NCI-H187 treated with DMSO at 0.1 percent for 48 hours (cell line): ENCODE measurements around the gene SLMAP.

Experiments used
- DNase-seq: peaks from one replicate; lab custom pipeline; 2025; lab: John Stamatoyannopoulos, UW

The SLMAP gene

DNA sequence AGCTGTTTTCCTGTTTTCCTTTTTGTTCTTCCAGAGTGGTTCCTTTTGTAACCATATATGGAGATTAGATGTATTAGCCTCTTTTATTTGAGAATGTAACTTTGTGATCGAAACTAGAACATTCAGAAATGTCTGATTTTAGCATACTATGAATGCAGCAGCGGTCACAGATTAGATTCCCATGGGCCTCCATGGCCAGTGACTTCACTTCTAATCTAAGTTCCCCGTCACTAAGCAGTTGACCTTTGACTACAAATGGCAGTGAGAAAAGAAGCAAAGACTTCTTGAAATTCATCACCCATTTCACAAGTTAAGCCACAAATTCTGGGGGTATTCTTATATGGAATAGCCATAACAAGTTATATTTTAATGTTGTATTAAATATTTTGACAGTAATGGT lies 137.6 kb downstream of the SLMAP start:
- DNase-seq = no peak

DNA sequence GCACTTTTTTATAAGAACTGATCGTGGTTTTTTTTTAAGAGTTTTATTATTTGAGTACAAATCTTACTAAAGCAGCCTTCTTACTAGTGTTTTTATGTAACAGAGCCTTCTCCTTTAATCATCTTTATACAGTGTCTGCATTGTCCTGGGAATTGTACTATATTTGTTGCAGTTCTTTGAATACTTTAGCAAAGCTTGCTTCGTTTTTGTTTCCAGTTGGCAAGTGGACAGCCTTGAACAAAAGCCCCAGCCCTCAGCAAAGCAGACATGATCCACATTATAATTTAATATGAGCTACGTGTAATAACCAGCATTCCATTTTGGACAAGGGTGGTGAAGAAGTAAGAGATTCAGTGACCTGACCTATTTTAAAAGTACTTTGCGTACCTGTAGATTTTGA lies 139.9 kb downstream of the SLMAP start:
- no peak for DNase-seq

DNA sequence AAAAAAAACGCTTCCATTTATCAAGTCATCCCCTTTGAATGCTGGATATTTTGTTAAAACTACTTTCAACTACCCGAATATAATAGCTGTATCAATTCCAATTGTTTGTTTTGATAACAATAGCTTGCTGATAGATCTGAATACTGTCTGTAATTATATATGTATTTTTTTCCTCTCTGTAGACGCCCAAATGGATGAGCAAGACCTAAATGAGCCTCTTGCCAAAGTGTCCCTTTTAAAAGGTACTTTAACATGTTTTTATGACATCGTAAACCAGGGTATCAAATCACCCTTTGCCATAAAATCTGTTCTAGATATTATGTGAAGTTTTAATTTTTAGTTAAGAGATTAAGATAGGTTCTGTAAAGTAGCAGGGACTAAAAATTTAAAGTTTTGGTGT lies 140.6 kb downstream of the SLMAP start:
- DNase-seq = no peak

DNA sequence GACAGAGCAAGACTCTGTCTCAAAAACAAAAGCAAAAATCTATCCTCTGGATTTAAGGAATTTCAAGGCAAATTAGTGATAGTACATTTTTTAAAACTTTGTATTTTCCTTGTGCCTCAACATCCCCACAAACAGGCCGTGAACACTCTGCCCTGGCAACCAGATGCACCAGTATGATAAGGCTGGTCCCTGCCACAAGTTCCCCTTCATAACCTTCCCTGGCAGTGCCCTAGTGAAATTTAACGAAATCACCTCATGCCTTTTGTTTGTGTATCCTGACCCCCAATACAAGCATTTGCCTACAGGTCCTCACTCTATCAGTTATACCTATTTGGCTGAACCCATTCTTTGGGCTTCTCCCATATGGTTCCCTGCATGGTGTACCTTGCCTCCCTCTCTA lies 144.7 kb downstream of the SLMAP start:
- DNase-seq = no peak

DNA sequence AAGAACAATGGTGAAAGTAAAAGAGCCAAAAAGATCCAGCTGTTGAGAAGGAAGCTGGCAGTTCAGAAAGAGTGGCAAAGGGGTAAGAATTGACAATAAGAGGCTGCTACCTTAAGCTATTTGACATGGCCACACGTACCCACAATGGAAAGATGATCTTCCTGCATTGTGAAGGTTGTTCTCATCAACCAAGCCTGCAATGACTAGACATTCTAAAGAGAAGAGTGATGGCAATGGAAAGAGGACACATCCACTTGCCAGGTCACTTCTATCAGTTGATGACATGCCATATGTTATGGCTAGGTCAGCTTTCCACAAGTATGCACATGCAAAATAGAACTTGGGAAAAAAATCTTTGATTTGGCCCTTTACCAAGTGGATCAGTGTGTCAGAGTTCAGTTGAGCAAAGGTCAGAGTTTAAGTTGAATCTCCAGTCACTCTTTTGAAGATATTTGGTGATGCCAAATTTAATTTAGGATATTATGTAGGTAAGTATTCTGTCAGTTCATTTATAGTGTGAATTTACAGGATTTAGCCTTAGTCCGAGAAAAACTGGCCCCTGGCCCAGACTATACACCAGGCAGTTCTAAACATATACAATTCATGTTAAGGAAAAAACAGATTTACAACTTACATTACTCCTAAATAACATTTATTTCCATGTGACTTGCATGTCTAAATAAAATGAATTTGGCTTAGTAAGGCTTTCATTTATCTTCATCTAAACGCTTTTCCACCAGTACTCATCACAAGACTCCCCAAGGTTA lies 147.2 kb downstream of the SLMAP start:
- no peak for DNase-seq

DNA sequence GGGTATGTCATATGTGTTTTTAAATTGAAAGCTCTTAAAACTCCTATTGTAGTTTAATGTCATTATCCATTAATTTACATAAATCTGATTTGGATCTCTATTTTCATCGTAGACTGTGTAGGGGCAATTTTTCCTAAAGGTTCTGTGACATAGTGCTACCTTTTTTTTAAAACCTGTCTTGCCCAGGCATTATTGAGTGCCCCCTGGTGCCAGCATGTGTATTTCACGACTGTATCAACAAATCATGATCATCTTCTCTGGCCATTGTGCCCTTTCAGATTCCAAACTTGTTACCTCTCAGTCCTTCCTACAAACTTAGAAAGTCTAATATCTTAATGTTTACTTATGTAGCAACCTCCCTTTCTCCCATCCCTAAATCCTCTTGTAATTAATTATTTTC lies 154.9 kb downstream of the SLMAP start:
- no peak for DNase-seq

DNA sequence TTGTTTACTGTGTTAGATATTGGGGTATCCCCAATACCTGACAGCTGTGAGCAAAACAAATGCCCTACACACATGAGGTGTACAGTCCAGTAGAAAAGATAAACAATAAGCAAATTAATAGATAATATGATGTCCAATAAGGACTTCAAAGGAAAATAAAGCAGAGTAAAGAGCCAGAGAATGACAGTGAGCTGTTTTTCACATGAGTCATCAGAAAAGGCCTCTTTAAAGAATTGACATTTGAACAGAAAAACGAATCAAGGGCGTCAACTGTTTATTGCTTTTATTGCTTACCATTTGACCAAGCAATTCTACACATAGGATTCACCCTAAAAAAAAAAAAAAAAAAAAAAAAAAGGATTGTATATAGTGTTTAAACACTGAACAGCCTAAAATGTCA lies 155.5 kb downstream of the SLMAP start:
- DNase-seq = no peak

DNA sequence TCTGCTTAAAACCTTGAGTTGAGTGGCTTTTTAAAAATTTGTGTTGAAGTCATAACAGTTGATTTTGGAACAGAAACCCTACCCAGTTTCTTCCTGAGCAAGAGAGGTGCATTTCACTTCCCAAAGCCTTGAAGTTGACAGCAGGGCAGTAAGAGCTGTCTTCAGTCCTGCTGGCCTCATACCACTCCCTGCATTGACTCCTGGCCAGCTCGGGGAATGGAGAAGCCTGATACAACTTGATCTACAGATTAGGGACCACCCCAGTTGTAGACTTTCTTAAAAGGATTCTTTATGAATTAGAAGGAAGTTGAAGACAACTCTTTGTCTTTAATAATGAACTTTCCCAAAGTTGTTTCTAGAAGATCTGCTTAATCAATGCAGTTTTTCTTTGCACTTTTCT lies 161.5 kb downstream of the SLMAP start:
- no peak for DNase-seq

DNA sequence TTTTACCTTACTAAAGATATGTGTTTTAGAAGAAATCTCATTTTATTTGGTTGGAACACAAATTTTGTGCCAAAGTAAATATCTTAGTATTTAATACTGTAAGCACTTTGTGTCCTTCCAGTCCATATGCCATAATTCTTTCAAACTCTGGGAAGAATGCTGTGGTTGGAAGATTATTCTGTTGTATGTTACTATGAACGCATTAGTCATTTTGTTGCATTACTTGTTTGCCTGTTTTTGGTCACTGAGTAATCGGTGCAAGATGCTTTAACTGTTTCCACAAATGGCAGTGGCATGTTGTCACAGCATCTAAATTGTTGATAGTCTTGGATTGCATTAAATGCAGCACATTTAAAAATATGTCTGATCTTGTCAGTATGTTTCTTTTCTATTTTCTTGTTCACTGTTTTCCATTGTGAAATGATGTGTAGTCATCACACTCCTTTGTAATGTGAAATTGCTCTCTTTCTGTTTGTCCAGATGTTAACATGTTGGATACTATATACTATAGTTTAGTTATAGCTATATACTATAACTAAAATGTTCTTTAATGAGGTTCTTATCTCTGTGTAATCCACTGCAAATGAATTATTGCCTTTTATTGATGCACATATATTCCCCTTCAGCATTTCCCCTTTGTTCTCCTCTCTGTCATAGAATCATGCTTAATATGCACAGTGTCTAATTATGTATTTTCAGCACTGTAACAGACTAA lies 162.2 kb downstream of the SLMAP start:
- DNase-seq = no peak

DNA sequence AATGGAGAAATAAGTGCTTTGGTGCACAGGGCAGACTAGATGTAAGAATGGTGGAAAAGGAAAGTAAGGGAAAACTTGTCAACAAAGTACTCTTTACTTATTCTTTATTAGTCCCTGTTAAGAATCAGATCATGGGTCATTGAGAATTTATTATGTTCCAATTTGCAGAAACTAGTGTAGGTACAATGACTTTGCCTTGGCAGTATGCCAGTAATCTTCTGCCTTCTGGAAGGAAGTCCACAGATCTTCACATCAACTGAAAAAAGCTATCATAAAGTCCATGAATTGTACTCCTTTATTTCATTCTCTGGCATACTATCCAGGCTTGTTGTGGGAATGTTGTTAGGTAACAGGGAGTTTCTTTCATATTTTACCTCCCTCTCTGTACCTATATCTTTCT lies 163.9 kb downstream of the SLMAP start:
- DNase-seq = no peak

DNA sequence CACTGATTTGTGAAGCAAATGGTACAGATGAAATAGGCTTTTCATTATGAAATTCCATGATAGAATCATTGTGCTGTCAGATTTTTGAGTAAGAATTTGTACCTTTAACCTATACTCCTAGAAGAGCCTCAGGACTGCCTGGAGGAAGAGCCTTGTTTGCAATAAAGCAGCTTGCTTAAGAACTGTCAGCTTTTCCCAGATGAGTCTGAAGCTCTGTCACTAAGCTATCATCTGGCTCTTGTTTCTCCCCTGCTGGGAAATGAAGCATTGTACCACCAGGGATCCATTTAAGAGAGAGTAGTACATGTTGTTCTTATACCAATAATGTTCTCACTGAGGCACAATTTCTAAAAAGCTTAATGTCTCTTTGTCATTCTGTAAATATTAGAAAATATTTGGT lies 167.0 kb downstream of the SLMAP start:
- no peak for DNase-seq

DNA sequence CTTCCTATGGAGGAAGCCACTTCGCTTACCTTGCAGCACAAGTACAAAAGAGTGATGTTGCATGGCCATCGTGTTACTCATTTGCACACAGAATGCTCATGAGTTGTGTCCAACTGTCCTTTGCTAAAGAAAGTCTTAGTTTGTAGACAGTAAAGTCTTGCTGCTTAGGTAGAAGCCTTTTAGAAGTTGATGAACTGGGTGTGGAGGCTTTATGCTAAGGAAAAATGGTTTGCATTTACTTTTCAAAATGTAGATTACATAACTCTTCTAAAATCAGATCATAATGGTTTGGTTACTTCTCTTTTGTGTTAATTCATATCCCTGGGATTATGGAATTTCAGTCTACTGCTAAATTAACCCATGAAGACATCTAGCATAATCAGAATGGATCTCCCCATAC lies 167.6 kb downstream of the SLMAP start:
- no peak for DNase-seq

DNA sequence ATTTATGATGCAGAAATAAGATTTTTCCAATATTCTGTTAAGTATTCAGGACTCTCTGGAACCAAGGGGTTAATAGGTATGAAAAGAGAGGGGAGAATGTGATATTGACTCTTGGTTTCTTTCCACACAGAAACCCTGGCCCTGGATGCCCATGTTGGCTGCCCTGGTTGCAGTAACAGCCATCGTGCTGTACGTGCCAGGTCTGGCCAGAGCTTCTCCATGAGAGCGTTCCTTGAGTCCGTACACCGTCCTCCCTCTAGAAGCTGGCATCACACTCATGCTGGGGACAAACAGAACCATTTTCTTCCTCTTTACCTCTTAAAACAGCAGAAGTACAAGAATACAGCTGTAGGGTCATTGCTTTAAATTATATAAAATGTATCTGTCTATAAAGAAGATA lies 171.1 kb downstream of the SLMAP start:
- DNase-seq = no peak

DNA sequence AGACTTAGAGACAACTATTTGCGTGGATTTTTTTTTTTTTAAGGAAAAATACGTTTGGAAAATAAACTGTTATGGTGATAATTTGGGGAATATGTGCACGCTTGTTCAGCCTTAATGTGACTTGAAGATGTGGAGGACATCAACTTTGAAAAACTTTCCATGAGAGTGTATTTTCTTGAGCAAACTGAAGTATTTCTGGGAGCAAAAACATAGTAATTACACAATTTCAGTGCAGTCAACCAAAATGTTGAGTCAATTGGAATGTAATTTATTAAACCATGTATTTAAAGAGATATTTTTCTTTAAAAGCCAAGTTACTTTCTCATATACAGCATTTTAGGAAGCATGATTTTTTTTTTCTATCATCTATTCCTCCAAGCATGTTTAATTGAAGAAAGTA lies 171.8 kb downstream of the SLMAP start:
- DNase-seq = no peak

DNA sequence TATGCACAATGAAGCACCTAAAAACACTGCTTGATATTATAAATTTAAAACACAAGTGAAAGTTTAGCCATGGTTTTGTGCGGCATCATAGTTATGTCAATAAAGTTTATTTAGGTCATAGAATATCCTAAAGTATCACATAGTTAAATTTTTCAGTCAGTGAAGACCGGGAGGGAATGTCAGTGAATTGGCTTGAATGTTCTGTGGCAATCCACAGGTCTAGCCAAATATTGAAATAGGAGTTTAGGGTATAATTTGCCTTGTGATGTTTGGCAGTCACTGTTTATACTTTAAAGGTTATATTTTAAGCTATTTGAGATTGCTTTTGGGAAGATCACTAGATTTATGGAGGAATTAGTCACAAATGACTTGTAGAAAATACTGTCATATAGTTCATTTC lies 172.4 kb downstream of the SLMAP start:
- DNase-seq = no peak

DNA sequence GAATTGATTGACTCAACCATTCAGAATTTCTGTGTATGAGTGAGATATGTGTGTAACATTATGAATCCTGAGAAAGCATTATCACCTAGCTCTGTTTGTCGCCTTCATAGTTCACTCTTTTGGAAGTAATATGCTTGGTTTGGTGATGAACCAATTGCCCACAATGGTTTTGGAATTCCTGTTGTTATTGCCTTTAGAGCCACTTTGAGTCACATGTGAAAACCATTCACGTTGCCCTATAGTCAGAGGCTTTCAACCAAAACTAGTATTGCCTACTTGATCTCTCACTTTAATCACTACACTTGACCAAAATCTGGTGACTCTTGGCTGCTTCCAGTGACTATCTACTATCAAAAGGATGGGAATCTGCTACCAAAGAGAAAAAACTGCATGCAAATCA lies 173.9 kb downstream of the SLMAP start:
- no peak for DNase-seq

DNA sequence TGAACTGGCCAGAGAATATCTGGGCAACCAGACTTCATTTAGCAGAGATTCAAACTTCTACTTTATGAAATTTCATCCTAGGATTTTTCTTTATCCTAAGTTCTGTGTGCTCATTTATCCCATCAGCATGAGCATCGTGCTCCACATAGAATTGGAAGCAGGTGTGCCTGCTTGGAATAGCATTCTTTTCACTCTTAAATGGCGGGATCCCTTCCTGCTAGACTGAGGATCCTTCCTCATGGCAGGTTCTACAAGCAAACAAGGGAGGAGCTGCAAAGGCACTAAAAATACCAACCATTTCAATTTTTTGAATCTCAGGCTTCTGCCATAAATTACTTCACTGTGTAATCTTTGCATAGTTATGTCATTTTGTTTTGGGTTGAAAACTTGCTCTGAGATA lies 177.5 kb downstream of the SLMAP start:
- no peak for DNase-seq

DNA sequence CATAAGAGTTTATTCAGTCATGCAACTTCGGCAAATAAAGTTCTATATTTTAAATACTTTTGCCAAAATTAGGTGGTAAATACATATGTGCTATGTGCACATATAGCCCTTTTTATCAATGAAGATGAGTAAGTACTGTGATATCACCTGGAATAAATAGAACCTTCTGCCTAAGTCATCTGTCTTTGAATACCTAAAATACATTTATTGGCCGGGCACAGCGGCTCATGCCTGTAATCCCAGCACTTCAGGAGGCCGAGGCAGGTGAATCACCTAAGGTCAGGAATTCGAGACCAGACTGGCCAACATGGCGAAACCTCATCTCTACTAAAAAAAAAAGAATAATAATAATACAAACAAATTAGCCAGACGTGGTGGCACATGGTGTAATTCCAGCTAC lies 178.3 kb downstream of the SLMAP start:
- DNase-seq = no peak

DNA sequence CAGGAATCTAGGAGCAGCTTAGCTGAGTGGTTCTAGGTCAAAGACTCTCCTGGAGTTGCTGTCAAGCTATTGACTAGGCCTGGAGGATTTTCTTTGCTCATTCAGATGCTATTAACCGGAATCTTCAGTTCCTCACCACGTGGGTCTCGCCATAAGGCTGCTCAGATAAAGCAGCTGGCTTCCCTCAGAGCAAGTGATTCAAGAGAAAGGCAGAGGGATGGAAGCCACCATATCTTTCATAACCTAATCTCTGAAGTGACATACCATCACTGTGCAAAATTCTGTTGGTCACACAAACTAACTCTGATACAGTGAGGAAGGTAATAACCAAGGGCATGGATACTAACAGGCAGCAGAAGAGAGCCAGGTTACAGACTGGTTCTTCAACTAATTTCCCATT lies 179.4 kb downstream of the SLMAP start:
- no peak for DNase-seq

DNA sequence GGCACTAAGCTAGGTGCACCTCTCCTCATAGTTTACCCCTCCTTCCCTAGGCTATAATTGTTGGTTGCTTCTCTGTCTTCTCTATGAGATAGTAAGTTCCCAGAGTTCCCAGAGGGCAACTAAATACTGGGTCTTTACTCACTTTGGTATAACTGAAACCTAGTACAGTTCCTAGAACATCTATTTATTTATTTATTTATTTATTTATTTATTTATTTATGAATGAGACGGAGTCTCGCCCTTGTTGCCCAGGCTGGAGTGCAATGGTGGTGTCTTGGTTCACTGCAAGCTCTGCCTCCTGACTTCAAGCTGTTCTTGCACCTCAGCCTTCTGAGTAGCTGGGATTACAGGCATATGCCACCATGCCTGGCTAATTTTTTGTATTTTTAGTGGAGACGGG lies 181.0 kb downstream of the SLMAP start:
- DNase-seq = no peak

DNA sequence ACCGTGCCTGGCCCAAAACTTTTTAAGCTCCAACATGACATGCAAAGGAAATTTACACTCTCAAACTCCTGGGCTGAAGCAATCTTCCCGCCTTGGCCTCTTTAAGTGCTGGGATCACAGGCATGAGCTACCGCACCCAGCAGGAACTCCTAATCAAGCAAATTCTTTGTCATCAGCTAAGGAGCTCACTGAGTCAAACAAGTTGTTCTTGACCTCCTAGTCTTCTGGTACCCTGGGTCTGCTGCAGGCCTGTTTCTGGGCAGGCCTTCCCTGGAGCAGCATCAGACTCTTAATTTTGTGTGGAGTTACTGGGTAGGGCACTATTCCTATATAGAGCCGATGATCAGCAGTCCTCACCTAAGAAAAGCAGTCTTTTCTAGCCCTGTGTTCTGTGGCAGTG lies 183.7 kb downstream of the SLMAP start:
- no peak for DNase-seq

DNA sequence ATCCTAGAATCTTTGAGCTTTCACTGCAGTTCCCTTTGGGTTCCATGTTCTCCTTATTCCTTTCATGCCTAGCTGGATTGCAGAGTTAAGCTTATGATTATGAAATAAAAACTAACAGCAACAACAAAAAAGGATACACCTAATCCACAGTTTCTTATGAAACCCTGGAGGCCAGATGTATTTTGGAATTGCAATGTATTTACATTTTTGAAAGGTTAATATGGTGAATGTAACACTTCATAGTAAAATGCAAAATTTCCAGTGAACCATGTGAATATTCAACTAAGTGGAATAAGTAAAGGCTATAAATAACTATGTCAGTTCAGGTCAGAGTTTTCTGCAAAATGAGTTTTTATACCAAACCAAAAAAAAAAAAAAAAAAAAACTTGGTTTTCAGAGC lies 186.3 kb downstream of the SLMAP start:
- no peak for DNase-seq

DNA sequence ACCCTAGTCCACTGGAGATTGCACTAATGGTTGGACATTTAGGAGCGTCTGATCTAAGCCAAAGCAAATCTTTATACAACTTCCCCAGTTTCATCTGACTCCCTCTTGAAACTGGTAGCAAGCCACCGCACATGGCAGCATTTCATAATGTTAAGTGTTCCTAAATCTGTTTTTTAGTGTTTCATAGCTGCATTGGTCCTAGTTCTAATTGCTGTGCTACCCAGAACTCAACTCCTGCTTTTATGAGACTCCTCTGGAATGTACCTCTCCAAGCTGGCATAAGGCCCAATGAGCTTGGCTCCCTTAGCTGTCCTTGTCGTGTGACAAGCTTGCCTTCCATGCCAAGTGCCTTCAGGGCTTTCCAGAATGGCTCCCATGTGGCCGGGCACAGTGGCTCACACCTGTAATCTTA lies 186.8 kb downstream of the SLMAP start:
- DNase-seq = no peak
